T-helper 1 cell treated with Interleukin-12 subunit alpha and Interleukin-12 subunit beta and Interleukin-4 antibody, amounts not matched to agents 30 ng/mL and 1 ng/mL, for 36 hours (primary cell): ENCODE measurements around the gene SSBP3. TPM values are rescaled to one million over a fixed set of nuclear protein-coding genes. Genes with fewer than 3 reads are reported as not detected.
"Not testable (repeated sequence)": the region's sequence is repeated elsewhere in the genome, so short reads cannot be mapped to it uniquely, and the experiment has no call there.

Experiments
- intact Hi-C: fragments of 100-400 bp; cut with micrococcal nuclease; formaldehyde crosslinking; loops from one replicate; pipeline ENCODE4 v1.15.1; 2024
- total RNA-seq: library from RNA; stranded (reverse); gene quantifications from 2 replicates; pipeline ENCODE4 v1.2.3, GENCODE V29; 2022

Gene SSBP3
- total RNA-seq, 1 donor from 2014 or later: 143 TPM

DNA sequence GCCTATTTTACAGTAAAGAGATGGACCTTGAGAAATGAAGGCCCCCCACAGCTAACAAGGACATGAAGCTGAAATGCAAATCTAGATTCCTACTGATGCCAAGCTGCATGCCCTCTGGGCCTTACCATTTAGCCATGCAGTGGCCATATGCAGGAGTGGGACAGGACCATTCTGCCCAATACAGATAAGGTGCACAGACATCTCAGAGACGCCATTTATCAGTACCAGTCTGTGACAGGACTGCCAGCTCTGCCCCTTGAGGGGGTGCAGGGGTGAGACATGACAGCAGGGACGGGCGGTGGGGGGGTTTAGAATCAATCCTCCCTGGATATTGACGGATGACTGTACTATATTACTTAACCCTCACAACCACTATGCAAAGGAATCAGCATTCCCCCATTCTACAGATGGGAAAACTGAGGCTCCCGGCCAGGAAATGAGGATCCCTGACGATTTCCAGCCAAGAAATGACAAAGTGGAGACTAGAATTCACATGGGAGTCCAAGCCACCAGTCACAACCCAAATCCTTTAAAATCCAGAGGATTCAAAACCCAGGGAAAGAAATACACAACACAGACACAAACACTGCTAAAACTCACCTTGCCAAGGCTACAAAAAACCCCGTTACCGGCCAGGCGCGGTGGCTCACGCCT, 10.8 kb downstream of the SSBP3 start:
- intact Hi-C loops: no loop called here

DNA sequence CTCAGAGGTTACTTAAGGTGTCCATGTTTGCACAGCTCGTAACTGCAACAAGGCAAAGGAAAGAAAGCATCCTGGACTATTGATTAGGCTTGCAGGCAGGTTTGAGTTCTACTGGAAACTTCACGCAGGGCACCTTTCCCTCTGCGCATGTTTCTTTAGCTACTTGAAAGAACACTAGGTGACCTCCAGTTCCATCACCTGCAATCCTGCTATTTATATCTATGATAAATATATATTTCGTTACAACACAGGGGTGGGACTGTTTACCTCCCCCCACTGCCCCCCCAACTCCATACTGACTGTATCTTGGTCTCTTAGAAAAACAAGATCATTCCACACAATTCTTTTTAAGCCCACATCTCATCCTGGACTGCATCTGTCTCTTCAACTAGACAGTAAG, 12.1 kb downstream of the SSBP3 start:
- intact Hi-C loops: no loop called here

DNA sequence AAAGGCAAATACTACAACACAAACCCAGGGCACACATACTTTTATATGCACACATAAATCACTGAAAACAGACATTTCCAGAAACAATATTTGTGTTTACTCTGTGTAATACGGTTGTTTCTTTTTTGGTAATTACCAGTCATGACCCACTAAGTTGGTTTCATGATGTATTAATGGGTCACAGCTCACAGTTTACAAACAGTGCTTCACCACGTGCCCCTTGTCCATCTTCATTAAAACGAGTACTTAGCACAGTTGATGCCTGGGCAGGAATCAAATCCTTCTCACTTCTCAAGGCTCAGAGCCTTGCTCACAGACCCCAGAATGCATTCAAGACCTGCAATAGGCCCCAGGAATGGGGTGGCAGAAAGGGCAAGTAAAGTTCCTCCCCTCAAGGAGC, 13.8 kb downstream of the SSBP3 start:
- intact Hi-C loops: no loop called here

DNA sequence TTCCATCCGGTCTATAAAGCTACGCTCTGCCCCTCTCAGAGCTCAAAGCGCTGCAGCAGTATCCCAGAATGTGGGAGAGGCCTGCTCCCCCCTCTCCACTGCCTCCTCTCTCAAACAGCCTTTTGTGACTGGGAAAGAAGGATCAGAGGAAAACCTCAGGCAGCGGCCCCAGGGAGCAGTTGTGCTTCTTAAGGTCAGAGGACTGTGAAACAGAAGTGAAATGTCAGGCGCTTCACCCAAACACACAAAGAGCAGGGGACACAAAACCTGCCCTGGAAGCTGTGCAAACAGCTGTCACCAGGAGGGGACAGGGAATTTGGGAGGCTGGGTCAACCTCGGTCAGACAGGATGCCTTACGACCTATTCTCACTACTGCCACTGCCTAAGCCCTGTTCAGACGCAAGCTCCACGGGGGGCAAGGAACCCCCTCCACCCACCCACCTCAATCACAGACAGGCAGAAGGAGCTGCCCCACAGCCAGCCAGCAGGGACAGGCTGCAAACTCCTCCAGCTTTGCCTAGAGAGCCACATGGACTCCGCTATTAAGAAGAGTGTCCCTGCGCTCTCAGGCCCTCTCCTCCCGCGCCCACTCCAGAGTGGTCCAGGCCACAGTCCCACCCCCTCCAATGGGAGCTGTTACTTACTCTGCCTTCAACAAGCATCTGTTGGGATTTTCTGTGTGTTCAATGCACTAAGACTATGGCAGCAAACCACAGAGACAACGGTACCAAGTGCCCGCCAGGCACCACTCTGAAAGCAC, 14.6 kb downstream of the SSBP3 start:
- intact Hi-C loops: no loop called here

DNA sequence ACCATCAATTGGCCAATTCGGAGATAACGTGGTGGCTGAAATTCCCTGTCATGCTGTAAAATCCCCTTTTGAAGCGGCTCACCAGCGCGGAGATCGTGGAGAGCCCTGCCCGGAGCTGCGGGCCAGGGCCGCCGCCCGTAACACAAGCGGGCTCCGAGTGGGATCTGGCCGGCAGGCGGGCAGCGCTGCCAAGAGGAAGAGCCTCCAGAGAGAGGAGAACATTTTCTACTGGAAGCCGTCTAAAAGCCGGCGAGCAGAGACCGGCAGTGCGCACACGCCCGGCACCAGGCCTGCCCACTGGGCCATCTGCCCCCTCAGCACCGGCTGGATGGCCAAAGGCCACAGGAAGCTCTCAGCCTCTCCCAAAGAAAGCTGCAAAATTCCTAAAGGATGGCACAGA, 15.5 kb downstream of the SSBP3 start:
- intact Hi-C loops: no loop called here

DNA sequence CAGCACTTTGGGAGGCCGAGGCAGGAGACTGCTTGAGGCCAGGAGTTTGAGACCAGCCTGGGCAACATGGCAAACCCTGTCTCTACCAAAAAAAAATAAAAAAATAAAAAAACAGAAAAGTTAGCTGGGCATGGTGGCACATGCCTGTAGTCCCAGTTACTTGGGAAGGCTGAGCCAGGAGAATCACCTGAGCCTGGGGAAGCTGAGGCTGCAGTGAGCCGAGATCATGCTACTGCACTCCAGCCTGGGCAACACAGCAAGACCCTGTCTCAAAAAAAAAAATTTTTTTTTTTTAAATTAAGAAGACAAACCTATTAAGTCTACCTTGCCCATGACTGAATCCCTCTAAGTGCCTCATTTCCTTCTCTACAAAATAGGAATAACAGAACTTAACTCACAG, 16.6 kb downstream of the SSBP3 start:
- intact Hi-C loops: not testable (repeated sequence)

DNA sequence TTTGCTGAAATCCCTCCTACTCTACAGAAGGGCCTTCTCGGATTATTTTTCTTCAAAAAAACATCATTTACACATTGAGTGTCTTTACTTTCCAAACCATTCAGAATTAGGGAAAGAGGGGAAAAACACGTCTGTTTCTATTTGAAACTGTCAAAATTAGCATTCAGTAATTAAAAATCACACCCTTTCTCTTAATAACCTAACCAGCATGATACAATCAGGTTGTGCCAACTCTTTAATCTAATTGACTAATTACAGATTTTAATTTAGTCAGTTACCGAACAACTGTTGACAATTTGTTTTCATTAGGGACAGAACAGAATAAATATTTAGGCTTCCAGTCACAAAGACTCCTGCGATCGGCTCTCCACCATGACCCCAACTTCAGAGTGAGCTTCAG, 18.8 kb downstream of the SSBP3 start:
- intact Hi-C loops: no loop called here

DNA sequence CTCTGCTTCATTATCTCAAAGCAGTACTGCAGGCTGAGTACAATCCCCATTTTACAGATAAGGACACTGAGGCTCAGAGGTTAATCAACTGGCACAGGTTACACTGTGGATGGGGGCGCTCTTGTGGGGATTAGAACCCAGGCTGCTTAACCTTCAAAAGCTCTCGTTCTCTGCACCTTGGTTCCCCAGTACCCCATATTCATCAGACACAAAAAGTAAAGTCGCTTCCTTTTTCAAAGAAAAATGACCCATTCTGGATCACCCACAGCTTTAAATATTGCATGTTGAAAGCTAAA, 20.5 kb downstream of the SSBP3 start:
- intact Hi-C loops: no loop called here

DNA sequence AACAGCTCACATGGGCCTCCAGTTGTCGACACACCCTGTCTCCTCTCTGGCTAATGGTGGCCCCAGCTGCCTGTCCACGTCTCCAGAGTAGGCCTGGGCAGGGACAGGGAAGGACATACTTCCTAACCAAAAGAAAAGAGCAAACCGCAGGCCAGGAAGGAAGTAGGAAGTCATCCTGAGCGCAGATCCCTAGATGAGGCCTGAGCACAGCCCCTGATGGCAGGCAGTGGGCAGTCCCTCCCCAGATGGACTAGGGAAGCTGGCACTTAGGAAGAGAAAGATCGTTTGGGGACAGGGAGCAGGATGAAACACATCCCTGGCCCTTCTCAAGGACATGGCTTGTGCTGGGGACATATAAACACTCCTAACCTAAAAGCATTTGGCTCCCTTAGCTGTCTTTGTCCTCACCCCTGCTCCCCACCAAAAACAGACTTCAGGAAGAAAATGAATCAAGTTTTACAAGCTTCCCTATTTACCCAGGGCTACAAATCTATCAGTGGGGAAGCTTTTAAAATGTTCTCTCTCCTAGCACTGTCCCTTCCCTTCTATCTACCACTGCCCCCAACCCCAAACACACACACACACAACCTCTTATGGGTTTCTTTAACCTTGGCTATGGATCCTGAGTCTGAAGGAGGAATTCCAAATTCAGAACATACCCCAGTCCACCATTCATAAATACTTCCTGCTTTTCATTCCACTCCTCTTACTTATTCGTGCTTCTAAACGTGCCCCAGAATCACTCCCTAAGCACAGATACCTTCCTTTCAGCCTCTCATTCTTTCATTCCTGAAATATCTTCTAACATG, 21.1 kb downstream of the SSBP3 start:
- intact Hi-C loops: no loop called here

DNA sequence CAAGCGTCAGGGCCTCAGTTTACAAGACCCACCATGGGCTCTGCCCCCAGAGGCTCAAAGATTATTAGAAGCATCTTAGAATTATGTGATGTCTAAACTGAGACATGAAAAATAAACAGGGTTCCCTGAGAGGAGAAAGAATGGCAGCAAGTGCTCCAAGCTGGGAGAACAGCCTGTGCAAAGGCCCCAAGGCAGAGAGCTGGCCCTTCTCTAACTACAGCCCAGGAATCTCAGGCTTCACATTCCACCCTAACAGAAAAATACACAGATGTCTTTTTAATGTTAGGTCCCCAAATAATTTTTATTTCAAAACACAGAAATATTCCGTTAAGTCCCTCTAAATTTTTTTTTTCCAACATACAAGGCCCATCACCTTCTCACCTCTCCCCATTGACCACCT, 21.7 kb downstream of the SSBP3 start:
- intact Hi-C loops: no loop called here

DNA sequence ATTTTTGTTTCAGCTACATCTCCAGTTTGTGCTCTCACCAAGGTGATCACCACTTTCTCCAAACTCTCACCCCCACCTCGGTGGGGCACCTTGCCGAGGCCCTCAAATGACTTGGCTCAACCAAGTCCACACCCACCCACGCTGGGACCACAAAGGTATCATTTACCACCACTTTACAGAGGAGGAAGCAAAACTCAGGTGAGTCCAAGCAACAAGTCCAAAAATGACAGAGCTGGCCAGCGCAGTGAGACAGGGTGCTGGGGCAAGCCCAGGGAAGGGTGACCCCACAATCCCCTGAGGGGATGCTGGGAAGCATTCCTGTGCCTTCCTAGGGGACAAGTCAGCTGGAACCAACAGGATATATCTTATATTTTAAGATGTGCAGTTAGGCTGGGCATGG, 24.7 kb downstream of the SSBP3 start:
- intact Hi-C loops: no loop called here

DNA sequence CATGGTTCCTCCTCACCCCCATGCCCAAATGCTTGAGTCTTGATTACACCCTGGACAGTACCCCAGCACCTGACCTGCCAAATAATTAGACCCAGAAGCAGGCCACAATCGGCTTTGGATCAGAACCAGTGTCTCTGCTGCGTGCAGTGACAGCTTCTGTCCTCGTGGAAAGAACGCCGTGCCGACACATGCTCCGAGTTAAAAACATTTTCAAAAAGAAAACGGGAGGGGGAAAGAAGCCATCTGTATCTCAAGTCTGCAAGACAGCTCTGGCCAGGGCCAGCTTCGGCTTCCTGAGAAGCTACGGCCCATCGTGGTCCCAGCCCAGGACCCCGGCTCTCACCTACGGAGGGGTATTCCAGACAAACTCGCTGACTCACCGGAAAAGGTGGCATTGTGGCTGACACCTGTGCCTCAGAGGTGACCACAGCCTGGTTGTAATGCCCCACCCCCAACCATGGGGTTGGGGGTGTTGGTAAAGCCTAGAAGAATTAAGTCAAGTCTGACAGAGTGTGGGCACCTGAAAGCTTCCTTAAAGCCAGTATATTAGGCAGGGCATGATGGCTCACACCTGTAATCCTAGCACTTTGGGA, 25.8 kb downstream of the SSBP3 start:
- intact Hi-C loops: no loop called here

DNA sequence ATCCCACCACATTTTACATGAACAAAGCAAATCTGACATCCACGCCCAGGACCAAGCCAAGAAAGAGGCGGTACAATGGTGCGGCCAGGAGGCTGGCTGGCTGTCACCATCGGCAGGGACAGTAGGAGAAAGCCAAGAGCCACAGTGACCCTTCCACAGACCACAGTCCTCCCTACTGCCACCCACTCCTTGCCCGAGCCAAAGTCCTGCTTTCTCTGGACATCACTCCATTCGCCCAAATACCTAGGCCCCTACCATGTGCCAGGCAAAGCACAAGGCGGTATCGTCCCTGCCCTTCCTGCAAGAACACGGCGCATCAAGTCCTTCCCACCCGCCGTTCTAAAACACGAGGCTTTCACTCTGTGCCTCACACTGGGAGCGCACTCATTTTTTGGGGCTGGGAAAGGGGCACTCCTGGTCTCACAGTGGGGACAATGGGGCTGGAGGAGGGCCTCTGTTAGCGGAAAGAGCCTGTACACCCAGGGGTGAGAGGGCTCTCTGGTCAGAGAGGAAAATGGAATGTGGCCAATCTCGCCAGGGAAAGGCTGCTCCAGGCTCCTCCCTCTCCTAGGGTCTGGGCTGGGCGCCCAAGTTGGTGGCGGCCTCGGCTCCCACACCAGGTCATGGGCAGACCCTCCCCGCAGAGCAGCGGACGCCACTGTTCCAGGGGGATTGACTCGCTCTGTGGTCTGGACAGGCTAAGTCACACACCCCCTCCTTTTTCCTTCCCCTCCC, 26.5 kb downstream of the SSBP3 start:
- intact Hi-C loops: no loop called here

DNA sequence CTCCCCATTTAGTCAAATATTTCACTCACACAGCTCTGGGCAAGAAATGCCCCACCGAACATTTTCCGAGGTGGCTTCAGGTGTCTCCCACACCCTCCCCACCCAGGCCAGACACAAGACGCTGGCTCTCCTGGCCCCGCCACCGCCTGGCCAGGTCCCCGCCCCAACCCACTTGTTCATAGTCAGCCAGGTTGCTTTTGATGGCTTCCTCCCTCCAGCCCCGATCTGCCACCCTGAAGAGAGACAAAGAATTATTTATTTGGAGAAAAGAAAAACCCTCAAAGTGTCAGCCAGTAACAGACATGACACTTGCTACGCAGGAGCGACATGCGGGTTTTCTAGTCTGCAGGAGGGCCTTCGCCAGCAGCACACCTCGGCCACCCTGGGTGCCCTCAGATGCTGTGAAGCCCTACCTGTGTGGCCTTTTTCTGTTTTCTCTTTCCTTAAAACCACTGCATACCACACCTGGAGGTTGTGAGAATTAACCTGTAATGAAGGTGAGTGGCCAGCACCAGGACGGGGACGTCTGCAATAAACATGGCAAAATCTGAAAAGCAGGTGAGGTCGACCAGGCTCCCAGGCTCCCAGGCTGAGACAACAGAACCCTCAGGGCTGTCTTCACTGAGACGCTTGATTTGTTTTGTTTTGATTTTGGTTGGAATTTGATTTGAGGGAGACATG, 27.2 kb downstream of the SSBP3 start:
- intact Hi-C loops: no loop called here

DNA sequence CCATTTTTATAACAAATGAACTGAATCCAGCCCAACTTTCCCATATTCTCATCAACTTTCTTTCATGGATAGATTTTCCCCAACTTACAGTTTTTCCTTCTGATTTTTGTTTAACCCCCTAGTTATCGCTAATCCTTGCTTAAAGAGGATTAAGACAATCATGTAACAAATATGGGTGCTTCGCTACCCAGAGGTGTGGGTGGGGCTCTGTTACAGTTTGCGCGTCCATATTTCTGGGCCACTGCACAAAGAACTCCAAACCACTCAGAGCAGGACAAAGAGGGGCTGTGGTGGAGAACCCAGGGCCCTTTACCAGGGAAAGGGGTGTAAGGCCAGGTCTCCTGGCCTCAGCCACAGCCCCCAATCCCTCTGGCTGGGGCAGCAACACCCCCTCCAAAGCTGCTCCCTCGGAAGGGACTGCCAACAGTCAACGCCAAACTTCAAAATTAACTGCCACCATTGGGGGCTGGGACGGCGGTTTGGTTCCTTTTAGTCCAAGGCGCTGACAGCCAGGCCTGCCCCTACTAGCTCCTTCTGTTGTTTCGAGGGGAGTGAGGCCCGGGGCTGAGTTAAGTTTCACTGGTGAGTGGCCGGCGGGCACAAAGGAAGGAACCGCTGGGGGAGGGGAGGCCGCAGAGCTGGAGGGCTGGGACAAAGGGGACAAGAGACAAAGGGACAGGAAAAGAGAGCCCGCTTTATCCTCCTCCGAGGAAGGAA, 27.9 kb downstream of the SSBP3 start:
- intact Hi-C loops: no loop called here

DNA sequence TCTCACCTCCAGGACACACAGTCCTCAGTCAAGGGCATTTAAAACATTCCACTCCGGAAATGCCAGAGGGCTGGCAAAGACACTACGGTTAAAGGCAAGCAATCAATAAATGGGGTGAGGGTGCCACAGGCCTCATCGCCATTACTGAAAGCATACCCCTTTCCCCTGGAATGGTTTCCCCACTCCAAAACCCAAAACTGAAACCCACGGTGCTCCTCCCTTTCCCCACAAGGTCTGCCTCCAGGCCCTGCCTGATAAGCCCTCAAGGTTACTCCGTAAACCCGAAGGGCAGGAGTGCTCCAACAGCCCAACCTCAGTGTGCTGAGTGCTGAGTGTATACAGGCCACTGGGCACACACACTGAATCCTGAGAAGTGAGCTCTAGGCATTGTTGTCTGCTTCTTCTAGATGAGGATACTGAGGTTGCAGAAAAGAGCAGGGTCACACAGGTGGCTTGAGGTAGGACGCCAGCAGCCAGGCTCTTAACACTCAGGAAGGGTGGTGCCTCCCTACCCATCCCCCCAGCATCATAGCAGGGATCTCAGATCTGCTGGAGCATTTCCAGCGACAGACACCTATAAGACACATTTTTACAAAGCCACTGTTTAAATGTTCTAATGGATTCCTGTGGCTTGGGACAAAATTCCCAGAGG, 29.0 kb downstream of the SSBP3 start:
- intact Hi-C loops: no loop called here

DNA sequence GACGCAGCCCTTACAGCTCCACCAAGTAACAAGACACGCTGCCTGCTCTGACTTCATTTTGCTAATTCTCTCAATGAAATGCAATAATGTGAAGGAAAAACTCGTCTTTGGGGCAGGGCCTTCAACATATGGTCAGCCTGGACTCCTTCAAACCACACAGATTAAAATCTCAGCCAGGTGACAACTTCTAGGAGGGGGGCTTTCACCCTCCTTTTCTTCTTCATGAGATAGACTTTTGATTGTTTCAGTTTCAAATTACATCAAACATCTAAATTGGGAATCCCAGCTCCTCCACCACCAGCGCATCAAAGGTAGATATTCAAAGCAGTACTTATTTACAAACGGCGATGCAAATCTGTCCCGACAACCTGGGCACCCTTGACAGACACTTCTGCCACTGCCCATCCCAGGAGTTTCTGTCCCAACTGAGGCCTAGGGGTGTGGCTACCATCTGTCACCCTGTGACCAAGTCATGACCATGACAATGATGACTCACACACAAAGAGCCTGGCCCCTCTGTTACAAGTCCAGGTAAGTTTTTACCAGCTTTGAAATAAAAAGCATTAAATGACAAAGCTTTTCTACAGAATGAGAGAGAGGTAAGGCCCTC, 29.7 kb downstream of the SSBP3 start:
- intact Hi-C loops: loop anchor here (1.0 kb wide), 2 partner anchors 31 to 83 kb away; no protein-coding TSS in a partner anchor

DNA sequence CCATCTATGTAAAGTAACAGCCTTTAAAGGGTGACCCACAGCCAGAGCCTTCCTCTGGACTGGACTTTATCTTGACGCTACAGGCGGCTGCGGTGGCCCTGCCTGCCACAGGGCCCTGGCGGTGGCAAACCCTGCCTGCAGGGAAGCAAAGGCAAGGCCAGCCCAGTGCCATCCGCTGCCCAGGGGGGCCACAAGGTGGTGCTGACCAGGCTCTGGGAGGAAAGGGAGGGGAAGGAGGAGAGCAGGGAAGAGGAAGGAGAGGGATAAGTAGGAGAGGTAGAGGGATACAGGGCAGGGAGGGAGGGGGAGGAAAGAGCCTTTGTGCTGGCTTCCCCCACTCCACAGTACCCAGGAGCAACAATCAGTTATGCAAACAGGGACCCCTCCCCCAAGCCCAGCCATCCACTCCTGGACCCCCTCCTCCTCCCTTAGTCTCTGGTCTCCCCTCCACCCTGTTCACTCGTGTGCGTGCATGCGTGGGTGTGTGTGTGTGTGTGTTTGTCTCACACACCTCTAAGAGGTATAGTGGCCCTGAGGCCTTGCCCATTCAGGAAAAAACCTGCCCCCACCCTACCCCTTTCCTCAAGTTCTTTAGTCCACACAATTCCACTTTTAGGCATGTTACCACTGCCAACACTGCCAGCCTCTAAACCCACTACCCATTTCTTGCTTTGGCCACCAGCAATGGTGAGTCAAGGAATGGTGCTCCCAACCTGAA, 30.3 kb downstream of the SSBP3 start:
- intact Hi-C loops: loop anchor here (1.0 kb wide), 2 partner anchors 31 to 83 kb away; no protein-coding TSS in a partner anchor
